ENCODE data around the gene ARHGAP9.

ARHGAP9 gene

GRCh38 chr12:57472391-57472790, 7.3 kb downstream of the ARHGAP9 start:
- no peak for DNase-seq (ENCODE audit: low spot score)

- no peak for DNase-seq (ENCODE audit: low spot score)
Measured at GRCh38 chr12:57471661-57472060, 8.0 kb downstream of the ARHGAP9 start.

- DNase-seq (ENCODE audit: low spot score): no peak
Measured at GRCh38 chr12:57470970-57471656, 8.6 kb downstream of the ARHGAP9 start.

- no peak for DNase-seq (ENCODE audit: low spot score)
Measured at GRCh38 chr12:57470286-57470969, 9.2 kb downstream of the ARHGAP9 start.

- no peak for DNase-seq (ENCODE audit: low spot score)
Measured at GRCh38 chr12:57469296-57470164, 10.1 kb downstream of the ARHGAP9 start.

GRCh38 chr12:57467915-57468314, 11.8 kb downstream of the ARHGAP9 start:
- no peak for DNase-seq (ENCODE audit: low spot score)

- DNase-seq (ENCODE audit: low spot score): no peak
Measured at GRCh38 chr12:57467212-57467874, 12.3 kb downstream of the ARHGAP9 start.

- no peak for DNase-seq (ENCODE audit: low spot score)
Measured at GRCh38 chr12:57465747-57466505, 13.7 kb downstream of the ARHGAP9 start.

GRCh38 chr12:57465030-57465746, 14.5 kb downstream of the ARHGAP9 start:
- no peak for DNase-seq (ENCODE audit: low spot score)

GRCh38 chr12:57464569-57464968, 15.1 kb downstream of the ARHGAP9 start:
- no peak for DNase-seq (ENCODE audit: low spot score)

- no peak for DNase-seq (ENCODE audit: low spot score)
Measured at GRCh38 chr12:57462912-57463253, 16.8 kb downstream of the ARHGAP9 start.

GRCh38 chr12:57462251-57462911, 17.3 kb downstream of the ARHGAP9 start:
- DNase-seq (ENCODE audit: low spot score): peak; percentile 67

GRCh38 chr12:57461917-57462250, 17.8 kb downstream of the ARHGAP9 start:
- no peak for DNase-seq (ENCODE audit: low spot score)

GRCh38 chr12:57461276-57461916, 18.3 kb downstream of the ARHGAP9 start:
- no peak for DNase-seq (ENCODE audit: low spot score)

- DNase-seq (ENCODE audit: low spot score): no peak
Measured at GRCh38 chr12:57460841-57461275, 18.8 kb downstream of the ARHGAP9 start.

- DNase-seq (ENCODE audit: low spot score): no peak
Measured at GRCh38 chr12:57460468-57460784, 19.2 kb downstream of the ARHGAP9 start.

- DNase-seq (ENCODE audit: low spot score): no peak
Measured at GRCh38 chr12:57459750-57460467, 19.8 kb downstream of the ARHGAP9 start, which contains the start of gene GLI1. TSS of gene GLI1 (plus strand) at chr12:57459785. CDS start at chr12:57463692, 3,907 bp downstream.

GRCh38 chr12:57459055-57459749, 20.5 kb downstream of the ARHGAP9 start:
- peak; percentile 95 for DNase-seq (ENCODE audit: low spot score)

GRCh38 chr12:57458665-57459054, 21.0 kb downstream of the ARHGAP9 start:
- DNase-seq (ENCODE audit: low spot score): no peak

All from kidney capillary endothelial cell (primary cell).